GM19468 (cell line): ENCODE results near the gene HBZ.
"Not testable (repeated sequence)": the region's sequence is repeated elsewhere in the genome, so short reads cannot be mapped to it uniquely, and the experiment has no call there.

ENCODE experiments used
- ATAC-seq: cut with Tn5 transposase; IDR thresholded peaks from one replicate; pipeline ENCODE4 v1.9.1; 2021; ENCODE audit warnings: mild to moderate bottlenecking, moderate library complexity, moderate number of reproducible peaks; ENCODE audit not compliant: unreplicated experiment; ENCODE audit errors: extremely low read depth

Gene HBZ

DNA sequence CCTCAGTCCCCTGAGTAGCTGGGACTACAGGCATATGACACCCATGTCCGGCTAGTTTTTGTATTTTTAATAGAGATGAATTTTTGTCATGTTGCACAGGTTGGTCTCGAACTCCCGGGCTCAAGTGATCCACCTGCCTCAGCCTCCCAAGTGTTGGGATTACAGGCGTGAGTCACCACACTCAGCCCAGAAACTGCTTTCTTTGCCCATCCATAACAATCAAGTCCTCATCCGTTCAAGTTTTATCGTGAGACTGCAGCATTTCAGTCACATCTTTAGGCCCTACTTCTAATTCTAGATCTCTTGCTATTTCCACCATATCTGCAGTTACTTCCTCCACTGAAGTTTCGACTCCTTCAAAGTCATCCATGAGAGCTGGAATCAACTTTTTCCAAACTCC is 20.3 kb upstream of the HBZ start:
- ATAC-seq, result no peak

DNA sequence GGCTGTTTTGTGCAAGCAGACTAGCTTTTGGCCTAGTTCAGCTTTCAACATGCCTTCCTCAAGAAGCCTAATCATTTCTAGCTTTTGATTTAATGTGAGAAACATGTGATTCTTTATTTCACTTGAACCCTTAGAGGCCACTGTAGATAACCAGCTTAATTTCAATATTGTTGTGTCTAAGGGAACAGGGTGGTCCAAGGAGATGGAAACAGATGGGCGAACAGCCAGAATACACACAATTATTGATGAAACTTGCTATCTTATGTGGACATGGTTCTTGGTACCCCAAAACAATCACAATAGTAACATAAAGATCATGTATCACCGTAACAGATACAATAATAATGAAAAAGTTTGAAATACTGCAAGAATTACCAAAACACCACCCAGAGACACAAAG is 18.7 kb upstream of the HBZ start:
- ATAC-seq, result no peak

DNA sequence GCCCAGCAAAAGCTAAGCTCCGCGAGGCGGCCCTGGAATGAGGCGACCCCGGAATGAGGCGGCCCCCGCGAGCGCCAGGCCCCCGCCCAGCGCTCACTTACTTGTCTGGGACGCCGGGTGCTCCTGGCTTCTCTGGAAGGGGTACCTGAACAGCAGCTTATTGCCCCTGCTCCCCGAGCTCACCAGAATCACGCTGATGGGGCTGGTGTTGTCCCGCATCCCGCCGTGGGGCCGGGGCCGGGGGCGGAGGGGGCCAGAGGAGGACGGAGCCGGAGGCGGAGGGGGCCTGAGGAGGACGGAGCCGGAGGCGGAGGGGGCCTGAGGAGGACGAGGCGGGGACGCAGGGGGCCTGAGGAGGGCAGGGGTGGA is 14.4 kb upstream of the HBZ start:
- ATAC-seq, result no peak

DNA sequence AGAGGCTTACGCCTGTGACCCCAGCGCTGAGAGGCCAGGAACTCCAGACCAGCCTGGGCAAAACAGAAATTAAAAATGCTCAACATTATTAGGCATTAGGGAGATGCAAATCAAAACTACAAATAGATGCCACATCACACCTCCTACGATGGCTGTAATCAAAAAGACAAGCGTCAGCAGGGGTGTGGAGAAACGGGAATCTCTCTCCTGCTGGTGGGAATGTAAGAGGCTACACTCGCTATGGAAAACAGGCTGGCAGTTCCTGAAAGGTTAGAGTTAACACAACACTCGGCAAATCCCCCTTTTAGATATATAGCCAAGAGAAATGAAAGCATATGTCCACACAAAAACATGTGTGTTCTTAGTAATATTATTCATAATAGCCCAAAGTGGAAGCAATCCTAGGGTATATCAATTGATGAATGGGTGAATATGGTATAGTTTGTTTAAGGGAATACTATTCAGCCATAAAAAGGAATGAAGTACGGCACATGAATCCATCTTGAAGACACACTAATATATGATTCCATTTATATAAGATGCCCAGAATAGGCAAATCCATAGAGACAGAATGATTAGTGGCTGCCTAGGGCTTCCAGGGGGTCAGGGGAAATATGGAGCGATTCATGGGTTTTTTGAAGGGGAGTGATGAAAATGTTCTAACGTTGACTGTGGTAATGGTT is 12.1 kb upstream of the HBZ start:
- ATAC-seq, result no peak

DNA sequence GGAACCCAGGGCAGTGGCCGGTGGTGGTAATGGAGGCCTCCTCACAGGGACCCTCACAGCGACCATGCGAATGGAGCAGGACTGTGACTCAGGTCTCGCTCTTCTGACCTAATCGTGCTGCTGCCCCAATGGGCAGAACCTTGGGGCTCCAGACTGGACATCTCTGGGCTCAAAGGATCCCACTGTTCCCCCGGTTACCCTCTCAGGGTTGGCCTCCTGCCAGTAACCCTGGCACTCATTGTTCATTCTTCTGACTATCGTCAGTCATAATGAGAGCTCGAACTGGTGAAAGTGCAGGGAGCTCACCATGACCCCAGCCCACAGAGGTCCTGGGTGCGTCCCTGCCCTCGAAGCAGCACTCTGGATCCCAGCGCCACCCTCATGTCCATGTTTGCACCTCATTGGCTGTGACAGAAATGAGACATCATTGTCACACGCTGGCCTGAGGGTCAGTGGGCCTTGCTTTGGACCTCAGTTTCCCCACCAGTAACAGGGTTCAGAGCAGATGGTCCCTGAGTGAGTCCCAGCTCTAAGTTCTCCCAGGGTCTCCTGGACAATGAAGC is 10.0 kb upstream of the HBZ start:
- ATAC-seq, result no peak

DNA sequence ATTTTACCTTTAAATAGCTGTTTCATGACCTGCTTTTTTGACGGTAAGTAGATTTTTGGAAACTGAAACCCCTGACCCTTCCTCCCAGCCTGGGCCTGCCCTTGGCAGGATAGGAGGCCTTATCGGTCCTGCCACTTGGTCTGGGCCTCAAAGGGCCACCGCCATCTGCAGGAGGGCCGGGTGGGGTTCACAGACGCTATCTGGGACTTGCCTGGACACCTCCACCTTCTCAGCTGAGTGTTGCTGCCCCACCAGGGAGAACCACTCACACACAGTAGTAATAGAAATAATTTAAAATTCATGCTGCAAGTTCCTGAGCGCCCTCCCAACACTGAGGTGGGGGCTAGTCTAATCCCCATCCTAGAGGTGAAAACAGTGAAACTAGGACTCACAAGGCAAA is 9.4 kb upstream of the HBZ start:
- no peak for ATAC-seq

DNA sequence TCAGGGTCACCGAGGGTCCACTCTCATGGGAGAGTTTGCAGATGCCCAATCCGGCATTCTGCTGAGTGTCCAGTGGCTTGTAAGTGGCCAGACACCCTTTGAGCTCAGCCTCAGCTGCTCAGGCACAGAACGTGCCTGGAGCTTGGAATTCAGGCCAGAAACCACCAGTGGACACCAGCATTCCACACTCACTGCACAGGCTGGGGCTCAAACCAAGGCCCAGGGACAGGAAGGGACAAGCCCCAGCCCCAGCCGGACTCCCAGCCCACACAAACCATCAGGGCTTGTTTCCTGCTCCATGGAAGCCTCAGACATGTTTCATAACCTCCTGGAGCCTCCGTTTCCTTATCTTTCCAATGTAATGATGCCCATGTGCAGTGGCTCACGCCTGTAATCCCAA is 9.0 kb upstream of the HBZ start:
- ATAC-seq, result no peak

DNA sequence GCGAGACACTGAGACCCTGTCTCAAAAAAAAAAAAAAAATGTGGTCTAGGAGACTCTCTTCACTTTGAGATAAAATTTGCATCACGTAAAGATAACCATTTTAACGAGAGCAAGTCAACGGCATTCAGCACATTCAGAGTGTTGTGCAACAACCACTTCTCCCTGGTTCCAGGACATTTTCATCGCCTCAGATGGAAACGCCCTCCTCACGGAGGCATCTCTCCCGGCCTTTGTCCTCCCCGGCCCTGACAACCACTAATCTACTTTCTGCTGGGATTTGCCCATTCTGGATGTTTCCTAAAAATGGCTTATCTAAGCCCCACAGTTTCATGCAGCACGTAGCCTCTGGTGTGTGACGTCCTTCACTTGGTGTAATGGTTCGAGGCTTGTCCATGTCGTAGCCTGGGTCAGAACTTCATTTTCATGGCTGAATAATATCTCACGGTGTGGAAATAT is 7.6 kb upstream of the HBZ start:
- ATAC-seq, result no peak

DNA sequence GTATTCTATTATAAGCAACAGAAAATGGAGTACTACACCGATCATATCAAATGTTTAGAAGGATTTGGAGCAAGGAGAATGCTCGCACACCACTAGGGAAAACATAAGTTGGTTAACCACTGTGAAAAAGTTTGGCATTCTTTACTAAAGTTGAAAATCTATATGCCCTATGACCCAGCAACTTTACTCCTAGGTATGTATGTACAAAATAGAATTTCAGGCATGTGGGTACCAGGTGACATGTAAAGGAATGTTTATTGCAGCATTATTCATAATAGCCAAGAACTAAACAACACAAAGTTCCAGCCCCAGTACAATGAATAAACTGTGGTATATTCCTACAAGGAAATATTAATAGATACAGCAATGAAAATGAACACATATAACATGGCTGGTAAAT is 5.8 kb upstream of the HBZ start:
- ATAC-seq, result no peak

DNA sequence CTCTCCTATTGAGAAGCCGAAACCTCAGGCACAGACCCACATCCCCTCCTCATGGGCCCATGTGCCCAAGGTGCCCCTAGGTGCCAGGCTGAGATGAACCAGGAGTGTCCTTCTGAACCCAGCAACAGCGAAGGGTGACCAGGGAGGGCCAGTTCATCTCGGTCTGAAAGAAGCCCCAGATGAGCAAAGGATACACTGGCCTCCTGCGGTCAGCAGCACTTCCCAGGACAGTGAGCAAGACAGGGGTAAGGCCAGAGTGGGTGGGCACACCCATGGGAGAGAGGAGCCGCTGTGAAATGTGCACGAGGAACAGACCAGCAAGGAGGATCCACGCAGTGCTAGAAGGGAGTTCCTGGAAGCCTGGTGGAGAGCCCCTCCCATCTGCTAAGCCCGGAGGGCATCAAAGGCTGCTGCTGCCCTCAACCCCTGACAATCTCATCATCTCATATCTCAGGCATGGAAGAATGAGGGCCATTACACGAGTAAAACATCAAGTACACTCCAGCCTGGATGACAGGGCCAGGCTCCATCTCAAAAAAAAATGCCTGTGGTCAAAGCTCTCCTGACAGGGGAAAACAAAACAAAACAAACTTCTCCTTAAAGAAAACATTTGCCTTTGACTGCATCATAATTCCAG is 3.3 kb upstream of the HBZ start:
- ATAC-seq, result no peak

DNA sequence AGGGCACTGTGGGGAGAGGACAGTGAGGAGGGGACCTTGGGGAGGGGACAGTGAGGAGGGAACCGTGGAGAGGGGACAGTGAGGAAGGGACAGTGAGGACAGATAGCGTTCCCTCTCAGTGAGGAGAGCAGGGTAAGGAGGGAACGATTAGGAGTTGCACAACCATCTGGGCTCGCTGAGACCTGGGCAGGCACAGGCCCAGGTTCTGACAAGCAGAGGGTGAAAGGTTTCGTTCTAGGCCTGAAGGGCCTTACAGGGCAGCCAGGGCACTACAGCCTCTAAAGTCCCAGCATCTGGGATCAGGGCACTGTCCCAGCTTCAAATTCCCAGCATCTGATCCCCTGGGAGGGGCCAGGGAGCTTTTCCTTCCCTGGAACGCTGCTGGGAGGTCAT is 681 bp downstream of the HBZ start:
- ATAC-seq, result not testable (repeated sequence)

DNA sequence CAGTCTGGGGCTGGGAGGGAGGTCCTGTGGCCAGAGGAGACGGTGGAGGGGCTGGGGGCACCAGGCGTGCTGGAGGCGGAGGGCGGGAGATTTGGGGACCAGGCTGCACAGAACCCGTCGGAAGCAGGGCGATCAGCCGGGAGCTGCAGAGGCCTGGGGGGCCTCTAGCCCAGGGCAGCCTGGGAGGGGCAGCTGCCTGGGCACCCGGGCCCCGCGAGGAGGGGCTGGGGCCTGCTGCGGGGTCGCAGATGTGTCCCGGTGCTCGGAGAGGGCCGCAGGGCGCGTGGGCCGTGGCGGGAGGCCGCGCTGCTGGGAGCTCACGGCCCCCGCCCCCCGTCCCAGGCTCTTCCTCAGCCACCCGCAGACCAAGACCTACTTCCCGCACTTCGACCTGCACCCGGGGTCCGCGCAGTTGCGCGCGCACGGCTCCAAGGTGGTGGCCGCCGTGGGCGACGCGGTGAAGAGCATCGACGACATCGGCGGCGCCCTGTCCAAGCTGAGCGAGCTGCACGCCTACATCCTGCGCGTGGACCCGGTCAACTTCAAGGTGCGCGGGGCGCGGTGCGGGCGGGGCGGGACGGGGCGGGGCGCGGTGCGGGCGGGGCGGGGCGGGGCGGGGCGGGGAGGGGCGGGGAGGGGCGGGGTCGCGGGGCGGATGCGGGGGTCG is 1.2 kb downstream of the HBZ start:
- not testable (repeated sequence) for ATAC-seq

DNA sequence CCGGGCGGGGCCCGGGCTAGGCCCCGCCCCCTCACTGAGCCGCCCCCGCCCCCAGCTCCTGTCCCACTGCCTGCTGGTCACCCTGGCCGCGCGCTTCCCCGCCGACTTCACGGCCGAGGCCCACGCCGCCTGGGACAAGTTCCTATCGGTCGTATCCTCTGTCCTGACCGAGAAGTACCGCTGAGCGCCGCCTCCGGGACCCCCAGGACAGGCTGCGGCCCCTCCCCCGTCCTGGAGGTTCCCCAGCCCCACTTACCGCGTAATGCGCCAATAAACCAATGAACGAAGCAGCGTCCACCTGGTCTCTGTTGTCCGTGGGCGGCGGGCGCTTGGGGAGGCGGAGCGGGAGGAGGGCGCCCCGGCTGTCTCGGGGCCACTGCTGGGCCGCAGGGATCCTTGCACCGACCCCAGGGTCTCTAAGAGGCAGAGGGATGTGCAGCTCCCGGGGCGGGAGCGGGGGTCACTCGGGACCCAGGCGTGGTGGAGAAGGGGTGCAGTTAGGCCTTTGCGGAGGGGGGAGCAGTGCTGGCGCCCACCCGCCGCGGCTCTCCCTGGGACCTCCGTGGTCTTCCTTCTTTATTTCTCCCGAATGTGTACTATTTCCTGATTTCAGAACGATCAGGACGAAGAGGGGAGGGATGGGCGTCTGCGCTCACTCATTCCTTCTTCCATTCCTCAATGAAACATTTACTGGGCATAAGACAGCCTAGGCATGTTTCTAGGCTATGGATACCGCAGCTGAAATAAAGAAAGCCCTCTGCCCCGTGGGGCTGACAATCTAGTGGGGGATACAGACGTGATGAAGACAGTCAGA is 2.0 kb downstream of the HBZ start:
- no peak for ATAC-seq

DNA sequence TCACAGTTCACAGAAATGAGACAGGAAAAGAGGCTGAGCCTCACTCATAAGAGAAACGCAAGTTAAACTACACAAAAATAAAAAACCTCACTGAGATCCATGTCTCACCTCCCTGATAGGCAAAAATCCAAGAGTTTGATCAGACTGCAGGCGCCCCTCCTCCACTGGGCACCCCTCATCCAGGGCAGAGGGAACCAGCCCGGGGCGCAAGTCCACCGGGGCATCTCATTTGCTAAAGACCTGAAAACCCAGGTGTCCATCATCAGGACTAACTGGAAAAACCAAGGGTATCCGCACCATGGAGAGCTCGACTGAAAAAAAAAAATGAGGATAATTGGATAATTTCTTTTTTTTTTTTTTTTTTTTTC is 2.6 kb downstream of the HBZ start:
- no peak for ATAC-seq

DNA sequence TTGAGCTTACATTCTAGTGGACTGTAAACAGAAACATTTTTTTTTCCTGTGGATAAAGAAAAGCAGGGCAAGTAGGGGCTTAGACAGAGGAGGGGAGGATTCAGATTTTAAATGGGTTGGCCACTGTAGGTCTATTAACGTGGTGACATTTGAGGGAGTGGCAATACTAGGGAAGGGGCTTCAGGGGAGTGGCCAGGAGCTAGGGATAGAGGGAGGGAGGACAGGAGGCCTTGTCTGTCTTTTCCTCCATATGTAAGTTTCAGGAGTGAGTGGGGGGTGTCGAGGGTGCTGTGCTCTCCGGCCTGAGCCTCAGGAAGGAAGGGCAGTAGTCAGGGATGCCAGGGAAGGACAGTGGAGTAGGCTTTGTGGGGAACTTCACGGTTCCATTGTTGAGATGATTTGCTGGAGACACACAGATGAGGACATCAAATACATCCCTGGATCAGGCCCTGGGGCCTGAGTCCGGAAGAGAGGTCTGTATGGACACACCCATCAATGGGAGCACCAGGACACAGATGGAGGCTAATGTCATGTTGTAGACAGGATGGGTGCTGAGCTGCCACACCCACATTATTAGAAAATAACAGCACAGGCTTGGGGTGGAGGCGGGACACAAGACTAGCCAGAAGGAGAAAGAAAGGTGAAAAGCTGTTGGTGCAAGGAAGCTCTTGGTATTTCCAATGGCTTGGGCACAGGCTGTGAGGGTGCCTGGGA is 6.8 kb downstream of the HBZ start:
- no peak for ATAC-seq

DNA sequence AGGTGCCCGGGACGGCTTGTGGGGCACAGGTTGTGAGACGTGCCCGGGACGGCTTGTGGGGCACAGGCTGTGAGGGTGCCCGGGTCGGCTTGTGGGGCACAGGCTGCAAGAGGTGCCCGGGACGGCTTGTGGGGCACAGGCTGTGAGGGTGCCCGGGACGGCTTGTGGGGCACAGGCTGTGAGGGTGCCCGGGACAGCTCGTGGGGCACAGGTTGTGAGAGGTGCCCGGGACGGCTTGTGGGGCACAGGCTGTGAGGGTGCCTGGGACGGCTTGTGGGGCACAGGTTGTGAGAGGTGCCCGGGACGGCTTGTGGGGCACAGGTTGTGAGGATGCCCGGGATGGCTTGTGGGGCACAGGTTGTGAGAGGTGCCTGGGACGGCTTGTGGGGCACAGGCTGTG is 7.8 kb downstream of the HBZ start:
- ATAC-seq, result not testable (repeated sequence)

DNA sequence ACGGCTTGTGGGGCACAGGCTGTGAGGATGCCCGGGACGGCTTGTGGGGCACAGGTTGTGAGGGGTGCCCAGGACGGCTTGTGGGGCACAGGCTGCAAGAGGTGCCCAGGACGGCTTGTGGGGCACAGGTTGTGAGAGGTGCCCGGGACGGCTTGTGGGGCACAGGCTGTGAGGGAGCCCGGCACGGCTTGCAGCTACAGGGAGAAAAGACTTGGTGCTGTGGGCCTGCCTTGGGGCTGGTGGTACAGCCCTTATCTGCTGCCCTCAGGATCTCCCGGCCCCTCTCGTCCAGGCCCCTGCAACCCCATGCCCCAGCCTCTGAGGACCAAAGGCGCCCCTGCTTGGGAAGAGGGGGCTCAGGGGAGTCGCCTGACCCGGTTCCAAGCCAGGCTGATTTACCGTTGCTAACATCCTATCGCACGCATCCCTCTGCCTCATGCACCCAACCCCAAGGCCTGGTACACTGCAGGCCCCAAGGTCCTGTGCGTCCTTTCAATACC is 8.3 kb downstream of the HBZ start:
- ATAC-seq, result no peak

DNA sequence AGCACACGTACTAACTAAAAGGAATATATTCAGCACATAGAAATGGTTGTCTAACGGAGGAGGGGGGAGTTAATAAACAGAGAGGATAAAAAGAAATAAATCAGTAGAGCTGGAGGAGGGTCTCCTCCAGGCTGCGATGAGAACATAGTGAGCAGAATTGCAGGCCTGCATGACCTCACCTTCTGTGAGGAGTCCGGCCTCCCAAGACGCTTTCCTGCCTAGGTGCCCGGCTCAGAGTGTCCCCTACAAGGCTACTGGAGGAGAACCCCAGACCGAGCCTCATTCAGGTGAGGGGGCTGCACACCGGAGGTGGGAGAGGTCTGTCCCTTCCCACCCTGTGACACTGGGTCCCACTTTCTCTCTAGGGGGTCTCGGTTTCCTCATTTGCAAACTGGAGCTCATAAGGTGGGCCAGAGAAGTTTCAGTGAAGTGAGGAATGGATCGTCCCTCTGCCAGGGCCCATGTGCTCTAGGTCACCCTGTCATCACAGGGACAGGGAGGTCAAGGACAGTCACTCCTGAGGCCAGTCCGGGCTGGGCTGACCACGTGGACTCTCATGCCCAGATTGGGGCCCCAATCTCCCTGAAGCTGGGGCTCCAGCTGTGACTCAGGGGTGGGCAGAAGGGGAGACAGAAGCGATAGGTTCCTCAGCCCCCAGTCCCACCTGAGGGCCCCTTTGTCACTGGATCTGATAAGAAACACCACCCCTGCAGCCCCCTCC is 10.0 kb downstream of the HBZ start:
- ATAC-seq, result no peak

DNA sequence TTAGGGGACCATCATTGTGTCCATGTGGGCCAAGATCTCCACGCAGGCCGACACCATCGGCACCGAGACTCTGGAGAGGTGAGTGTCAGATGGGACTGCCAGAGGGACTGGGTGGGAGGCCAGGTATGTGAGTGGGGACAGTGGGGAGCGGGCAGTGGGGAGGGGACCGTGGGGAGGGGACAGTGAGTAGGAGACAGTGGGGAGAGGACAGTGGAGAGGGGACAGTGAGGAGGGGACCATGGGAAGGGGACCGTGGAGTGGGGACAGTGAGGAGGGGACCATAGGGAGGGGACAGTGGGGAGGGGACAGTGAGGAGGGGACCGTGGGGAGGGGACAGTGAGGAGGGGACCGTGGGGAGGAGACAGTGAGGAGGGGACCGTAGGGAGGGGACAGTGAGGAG is 10.7 kb downstream of the HBZ start:
- ATAC-seq, result not testable (repeated sequence)
